HG03442 (cell line): ENCODE data around the gene CACNA1C.

Experiments used
- ATAC-seq: cut with Tn5 transposase; IDR thresholded peaks from one replicate; pipeline ENCODE4 v1.9.1; 2021; ENCODE audit warnings: mild to moderate bottlenecking, moderate library complexity; ENCODE audit not compliant: unreplicated experiment

CACNA1C gene

GRCh38 chr12:2397356-2398045, 344.7 kb downstream of the CACNA1C start:
- ATAC-seq: no peak

- no peak for ATAC-seq
These were observed 348.3 kb downstream of the CACNA1C start for GRCh38 chr12:2401040-2401439.

- ATAC-seq: no peak
These were observed 349.3 kb downstream of the CACNA1C start for GRCh38 chr12:2402073-2402579.

- no peak for ATAC-seq
These were observed 350.6 kb downstream of the CACNA1C start for GRCh38 chr12:2403221-2403976.

GRCh38 chr12:2405039-2405438, 352.3 kb downstream of the CACNA1C start:
- ATAC-seq: no peak

GRCh38 chr12:2406903-2407302, 354.1 kb downstream of the CACNA1C start:
- no peak for ATAC-seq

GRCh38 chr12:2408262-2408661, 355.5 kb downstream of the CACNA1C start:
- ATAC-seq: no peak

GRCh38 chr12:2409656-2410265, 357.0 kb downstream of the CACNA1C start:
- ATAC-seq: no peak

- no peak for ATAC-seq
These were observed 357.7 kb downstream of the CACNA1C start for GRCh38 chr12:2410496-2410895.

- no peak for ATAC-seq
These were observed 358.2 kb downstream of the CACNA1C start for GRCh38 chr12:2411011-2411410.

GRCh38 chr12:2411616-2412304, 359.0 kb downstream of the CACNA1C start:
- ATAC-seq: no peak

- ATAC-seq: no peak
These were observed 359.5 kb downstream of the CACNA1C start for GRCh38 chr12:2412305-2412643.

- no peak for ATAC-seq
These were observed 360.5 kb downstream of the CACNA1C start for GRCh38 chr12:2413301-2413700.

- no peak for ATAC-seq
These were observed 361.4 kb downstream of the CACNA1C start for GRCh38 chr12:2413999-2414792.

- no peak for ATAC-seq
These were observed 362.2 kb downstream of the CACNA1C start for GRCh38 chr12:2414810-2415567.

GRCh38 chr12:2415568-2415944, 362.8 kb downstream of the CACNA1C start:
- ATAC-seq: no peak

- ATAC-seq: no peak
These were observed 363.4 kb downstream of the CACNA1C start for GRCh38 chr12:2416158-2416557.

- no peak for ATAC-seq
These were observed 364.8 kb downstream of the CACNA1C start for GRCh38 chr12:2417481-2418160.

GRCh38 chr12:2418579-2418978, 365.8 kb downstream of the CACNA1C start:
- no peak for ATAC-seq
